HepG2 (cell line): ENCODE measurements around the gene TRIM54. TPM values are rescaled to one million over a fixed set of nuclear protein-coding genes. Genes with fewer than 3 reads are reported as not detected.

Experiments used
- AHR ChIP-seq: IDR thresholded peaks from 2 replicates; pipeline ENCODE4 v1.6.1; 2018; ENCODE audit warnings: missing genetic modification reagents, missing compliant biosample characterization
- ATF6 ChIP-seq: sonication (generic); formaldehyde crosslinking; conservative IDR thresholded peaks from 2 replicates; pipeline ENCODE4 v1.4.0; 2020; ENCODE audit warnings: missing genetic modification reagents
- GRHL1 ChIP-seq: sonication (generic); formaldehyde crosslinking; conservative IDR thresholded peaks from 2 replicates; pipeline ENCODE4 v1.8.0; 2022; ENCODE audit warnings: missing genetic modification reagents
- HIVEP1 ChIP-seq: sonication (generic); formaldehyde crosslinking; IDR thresholded peaks from 2 replicates; pipeline ENCODE4 v1.4.0; 2020; ENCODE audit warnings: mild to moderate bottlenecking, missing genetic modification reagents
- ONECUT2 ChIP-seq: sonication (generic); formaldehyde crosslinking; IDR thresholded peaks from 2 replicates; pipeline ENCODE4 v1.4.0; 2020; ENCODE audit warnings: missing genetic modification reagents
- RAD51 ChIP-seq: fragments of 450-650 bp; IDR thresholded peaks from 2 replicates; pipeline ENCODE4 v1.6.1; 2016; ENCODE audit warnings: borderline replicate concordance
- SALL1 ChIP-seq: sonication (generic); formaldehyde crosslinking; IDR thresholded peaks from 2 replicates; pipeline ENCODE4 v1.8.0; 2022; ENCODE audit warnings: mild to moderate bottlenecking, missing genetic modification reagents
- SP1 ChIP-seq, 2 experiments: fragments of 450-650 bp in 1 of 2; sonication (generic) in 1 of 2; formaldehyde crosslinking in 1 of 2; IDR thresholded peaks; 2 replicates each; pipeline versions ENCODE4 v1.4.0 to v1.6.1; 2016 to 2020; ENCODE audit warnings: missing genetic modification reagents in 1 of 2
- SP4 ChIP-seq: sonication (generic); formaldehyde crosslinking; IDR thresholded peaks from 2 replicates; pipeline ENCODE4 v1.8.1; 2023; ENCODE audit warnings: mild to moderate bottlenecking, missing genetic modification reagents
- SRSF1 ChIP-seq: fragments of 200-400 bp; formaldehyde crosslinking; optimal IDR thresholded peaks from 2 replicates; pipeline ENCODE3; 2017; ENCODE audit warnings: mild to moderate bottlenecking, low read depth, low read length, moderate library complexity
- STAG1 ChIP-seq: sonication (generic); formaldehyde crosslinking; IDR thresholded peaks from 2 replicates; pipeline ENCODE4 v1.4.0; 2020; ENCODE audit warnings: missing genetic modification reagents
- TERF1 ChIP-seq: sonication (generic); formaldehyde crosslinking; IDR thresholded peaks from 2 replicates; pipeline ENCODE4 v1.8.0; 2022; ENCODE audit warnings: mild to moderate bottlenecking, missing genetic modification reagents, moderate library complexity
- WIZ ChIP-seq: sonication (generic); formaldehyde crosslinking; IDR thresholded peaks from 2 replicates; pipeline ENCODE4 v1.5.1; 2020; ENCODE audit warnings: mild to moderate bottlenecking, missing genetic modification reagents
- ZNF160 ChIP-seq: sonication (generic); formaldehyde crosslinking; IDR thresholded peaks from 2 replicates; pipeline ENCODE4 v1.8.0; 2022; ENCODE audit warnings: mild to moderate bottlenecking, inconsistent platforms, missing genetic modification reagents
- ZNF224 ChIP-seq: sonication (generic); formaldehyde crosslinking; IDR thresholded peaks from 2 replicates; pipeline ENCODE4 v1.5.0; 2020; ENCODE audit warnings: mild to moderate bottlenecking, missing genetic modification reagents
- ZNF235 ChIP-seq: sonication (generic); formaldehyde crosslinking; IDR thresholded peaks from 2 replicates; pipeline ENCODE4 v1.8.1; 2023; ENCODE audit warnings: mild to moderate bottlenecking, missing genetic modification reagents, borderline replicate concordance
- ZNF432 ChIP-seq: sonication (generic); formaldehyde crosslinking; IDR thresholded peaks from 2 replicates; pipeline ENCODE4 v1.5.0; 2020; ENCODE audit warnings: missing genetic modification reagents, mild to moderate bottlenecking, borderline replicate concordance
- ZNF460 ChIP-seq: sonication (generic); formaldehyde crosslinking; IDR thresholded peaks from 2 replicates; pipeline ENCODE4 v1.5.1; 2020; ENCODE audit warnings: missing genetic modification reagents, mild to moderate bottlenecking, borderline replicate concordance
- ZNF780A ChIP-seq: sonication (generic); formaldehyde crosslinking; IDR thresholded peaks from 2 replicates; pipeline ENCODE4 v1.8.0; 2022; ENCODE audit warnings: mild to moderate bottlenecking, missing genetic modification reagents, moderate library complexity
- polyA plus RNA-seq, 8 experiments: library from polyadenylated mRNA; depleted of rRNA in 3 of 8; stranded (reverse) in 7 of 8; unstranded in 1 of 8; fragments of >200 nt; fragmentation: Illumina TruSeq in 4 of 8; extraction: Trizol in 4 of 8; gene quantifications; 2 replicates each; pipeline versions ENCODE4 v1.2.1 to v1.2.3, GENCODE V29; 2011 to 2016; ENCODE audit warnings: low read depth in 4 of 8, missing spikeins in 1 of 8, mixed read lengths in 1 of 8; ENCODE audit not compliant: insufficient read depth in 1 of 8
- total RNA-seq, 5 experiments: library from RNA; depleted of rRNA; stranded (reverse); fragments of >200 nt; fragmentation: Illumina TruSeq; extraction: Trizol; gene quantifications; 2 replicates each; pipeline ENCODE4 v1.2.3, GENCODE V29; 2016; ENCODE audit warnings: low read depth in 1 of 5
- TF ChIP-seq, protein P1 (sequence below): IDR thresholded peaks from 2 replicates; pipeline ENCODE4 v1.6.1; 2016; ENCODE audit warnings: low read depth, borderline replicate concordance
- TF ChIP-seq, protein P2 (sequence below): sonication (generic); formaldehyde crosslinking; IDR thresholded peaks from 2 replicates; pipeline ENCODE4 v1.4.0; 2020; ENCODE audit warnings: missing genetic modification reagents, borderline replicate concordance
- TF ChIP-seq, protein P3 (sequence below): sonication (generic); formaldehyde crosslinking; conservative IDR thresholded peaks from 2 replicates; pipeline ENCODE4 v1.4.0; 2020; ENCODE audit warnings: missing genetic modification reagents

Gene TRIM54
- total and polyA plus RNA-seq, 2 of the 13 experiments (the other 11 are each of a cell fraction or from before 2014, with no cell fraction given) = 0.07 to 0.13 TPM

DNA sequence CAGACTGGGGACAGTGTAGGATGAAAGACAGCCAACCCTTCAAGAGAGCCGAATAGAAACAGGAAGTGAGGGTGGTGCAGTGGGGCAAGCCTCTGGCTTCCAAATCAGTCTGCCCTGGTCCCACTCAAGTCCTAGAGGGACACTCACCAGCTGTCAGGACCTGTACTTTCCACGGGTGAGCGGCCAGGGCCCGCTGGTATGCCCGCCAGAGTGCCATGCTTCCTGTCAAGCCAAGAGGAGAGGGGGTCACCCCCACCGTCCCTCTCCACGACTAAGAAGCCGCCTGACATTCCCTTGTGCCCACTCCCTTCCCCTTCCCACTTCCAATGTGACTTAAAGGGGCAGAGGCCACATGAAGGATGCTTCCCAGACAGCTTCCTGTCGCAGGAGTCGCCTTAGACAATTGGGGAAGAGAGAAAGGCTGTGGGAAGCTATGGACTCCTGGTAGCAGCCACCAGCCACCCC, 40.1 kb downstream of the TRIM54 start (continued):
- TF ChIP-seq GRHL1 (CRISPR knock-in tag) (no peak), ZNF224 (no peak), SALL1 (no peak), ZNF235 (no peak), SP1 (IDR thresholded peaks at IDR 0.05) (no peak), SP1 (CRISPR knock-in tag; IDR thresholded peaks at IDR 0.05) (no peak), ATF6 (CRISPR knock-in tag) (no peak), TERF1 (CRISPR knock-in tag) (no peak), ZNF460 (no peak), ZNF160 (CRISPR knock-in tag) (no peak), HIVEP1 (CRISPR knock-in tag) (0 out of 2 replicates have a peak, but pooled peaks have one; percentile 13), SP4 (CRISPR knock-in tag) (no peak), STAG1 (no peak), WIZ (CRISPR knock-in tag) (no peak), ZNF432 (CRISPR knock-in tag) (0 out of 2 replicates have a peak, but pooled peaks have one; percentile 56), RAD51 (no peak), ONECUT2 (CRISPR knock-in tag) (no peak), ZNF780A (CRISPR knock-in tag) (no peak), SRSF1 (no peak), AHR (CRISPR knock-in tag) (no peak)
- TF ChIP-seq, protein P1, sequence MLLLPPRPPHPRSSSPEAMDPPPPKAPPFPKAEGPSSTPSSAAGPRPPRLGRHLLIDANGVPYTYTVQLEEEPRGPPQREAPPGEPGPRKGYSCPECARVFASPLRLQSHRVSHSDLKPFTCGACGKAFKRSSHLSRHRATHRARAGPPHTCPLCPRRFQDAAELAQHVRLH (CRISPR knock-in tag) = no peak
- TF ChIP-seq, protein P2, sequence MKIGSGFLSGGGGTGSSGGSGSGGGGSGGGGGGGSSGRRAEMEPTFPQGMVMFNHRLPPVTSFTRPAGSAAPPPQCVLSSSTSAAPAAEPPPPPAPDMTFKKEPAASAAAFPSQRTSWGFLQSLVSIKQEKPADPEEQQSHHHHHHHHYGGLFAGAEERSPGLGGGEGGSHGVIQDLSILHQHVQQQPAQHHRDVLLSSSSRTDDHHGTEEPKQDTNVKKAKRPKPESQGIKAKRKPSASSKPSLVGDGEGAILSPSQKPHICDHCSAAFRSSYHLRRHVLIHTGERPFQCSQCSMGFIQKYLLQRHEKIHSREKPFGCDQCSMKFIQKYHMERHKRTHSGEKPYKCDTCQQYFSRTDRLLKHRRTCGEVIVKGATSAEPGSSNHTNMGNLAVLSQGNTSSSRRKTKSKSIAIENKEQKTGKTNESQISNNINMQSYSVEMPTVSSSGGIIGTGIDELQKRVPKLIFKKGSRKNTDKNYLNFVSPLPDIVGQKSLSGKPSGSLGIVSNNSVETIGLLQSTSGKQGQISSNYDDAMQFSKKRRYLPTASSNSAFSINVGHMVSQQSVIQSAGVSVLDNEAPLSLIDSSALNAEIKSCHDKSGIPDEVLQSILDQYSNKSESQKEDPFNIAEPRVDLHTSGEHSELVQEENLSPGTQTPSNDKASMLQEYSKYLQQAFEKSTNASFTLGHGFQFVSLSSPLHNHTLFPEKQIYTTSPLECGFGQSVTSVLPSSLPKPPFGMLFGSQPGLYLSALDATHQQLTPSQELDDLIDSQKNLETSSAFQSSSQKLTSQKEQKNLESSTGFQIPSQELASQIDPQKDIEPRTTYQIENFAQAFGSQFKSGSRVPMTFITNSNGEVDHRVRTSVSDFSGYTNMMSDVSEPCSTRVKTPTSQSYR (CRISPR knock-in tag) = no peak
- TF ChIP-seq, protein P3, sequence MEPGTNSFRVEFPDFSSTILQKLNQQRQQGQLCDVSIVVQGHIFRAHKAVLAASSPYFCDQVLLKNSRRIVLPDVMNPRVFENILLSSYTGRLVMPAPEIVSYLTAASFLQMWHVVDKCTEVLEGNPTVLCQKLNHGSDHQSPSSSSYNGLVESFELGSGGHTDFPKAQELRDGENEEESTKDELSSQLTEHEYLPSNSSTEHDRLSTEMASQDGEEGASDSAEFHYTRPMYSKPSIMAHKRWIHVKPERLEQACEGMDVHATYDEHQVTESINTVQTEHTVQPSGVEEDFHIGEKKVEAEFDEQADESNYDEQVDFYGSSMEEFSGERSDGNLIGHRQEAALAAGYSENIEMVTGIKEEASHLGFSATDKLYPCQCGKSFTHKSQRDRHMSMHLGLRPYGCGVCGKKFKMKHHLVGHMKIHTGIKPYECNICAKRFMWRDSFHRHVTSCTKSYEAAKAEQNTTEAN (CRISPR knock-in tag) = no peak
